ENCODE results near the gene HMCN2.
A peak's percentile ranks its signal among the peaks of the same experiment; 100 is the strongest.

HMCN2 gene

DNA sequence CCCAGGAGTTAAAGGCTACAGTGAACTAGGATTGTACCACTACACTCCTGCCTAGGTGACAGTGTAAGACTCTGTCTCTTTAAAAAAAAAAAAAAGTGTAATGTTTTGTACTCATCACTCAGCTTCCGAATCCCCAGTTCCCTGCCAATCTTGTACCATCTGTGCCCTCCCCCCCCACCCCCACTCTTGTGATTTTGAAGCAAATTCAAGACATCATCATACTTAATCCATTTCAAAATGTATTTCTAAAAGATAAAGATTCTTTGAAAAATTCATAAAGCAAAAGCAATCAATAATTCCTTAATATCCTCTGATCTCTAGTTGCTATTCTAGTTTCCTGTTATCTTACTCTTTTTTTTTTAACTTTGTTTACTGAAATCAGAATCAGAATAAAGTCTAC, 34.9 kb upstream of the HMCN2 start:
- Histone ChIP-seq H3K36me3 (ENCODE audit: insufficient read depth, low read length) (peaks cover 56% of the 10 kb centered on the region), H3K4me3 (ENCODE audit: low read length) (no peak overlapping the region), H3K4me2 (ENCODE audit: low read length) (no peak overlapping the region), H3K9ac (ENCODE audit: low read depth, low read length) (no peak overlapping the region), H3K9me3 (replicated peaks; ENCODE audit: low read length) (peaks cover 9% of the 10 kb centered on the region), H3K4me1 (ENCODE audit: control insufficient read depth, insufficient read depth, low read length) (peaks cover 8% of the 10 kb centered on the region), H3K27me3 (ENCODE audit: control insufficient read depth, insufficient read depth, low read length) (no peaks in the 10 kb centered on the region)

GRCh38 chr9:130232899-130233586, 32.5 kb upstream of the HMCN2 start:
- no peaks in the 10 kb centered on the region for H3K9me3 ChIP-seq (replicated peaks; ENCODE audit: low read length)
- no peak overlapping the region for H3K4me3 ChIP-seq (ENCODE audit: low read length)
- peaks cover 42% of the 10 kb centered on the region for H3K36me3 ChIP-seq (ENCODE audit: insufficient read depth, low read length)
- H3K27me3 ChIP-seq (ENCODE audit: control insufficient read depth, insufficient read depth, low read length): no peaks in the 10 kb centered on the region
- no peak overlapping the region for H3K4me2 ChIP-seq (ENCODE audit: low read length)
- H3K4me1 ChIP-seq (ENCODE audit: control insufficient read depth, insufficient read depth, low read length): peaks cover 12% of the 10 kb centered on the region
- no peak overlapping the region for H3K9ac ChIP-seq (ENCODE audit: low read depth, low read length)

- no peak overlapping the region for H3K4me2 ChIP-seq (ENCODE audit: low read length)
- no peak overlapping the region for H3K4me3 ChIP-seq (ENCODE audit: low read length)
- H3K4me1 ChIP-seq (ENCODE audit: control insufficient read depth, insufficient read depth, low read length): peaks cover 12% of the 10 kb centered on the region
- peaks cover 38% of the 10 kb centered on the region for H3K36me3 ChIP-seq (ENCODE audit: insufficient read depth, low read length)
- H3K27me3 ChIP-seq (ENCODE audit: control insufficient read depth, insufficient read depth, low read length): no peaks in the 10 kb centered on the region
- H3K9ac ChIP-seq (ENCODE audit: low read depth, low read length): no peak overlapping the region
- no peaks in the 10 kb centered on the region for H3K9me3 ChIP-seq (replicated peaks; ENCODE audit: low read length)
These were observed 32.0 kb upstream of the HMCN2 start for GRCh38 chr9:130233587-130233945.

GRCh38 chr9:130234340-130235260, 31.0 kb upstream of the HMCN2 start:
- H3K4me3 ChIP-seq (ENCODE audit: low read length): no peak overlapping the region
- no peak overlapping the region for H3K9ac ChIP-seq (ENCODE audit: low read depth, low read length)
- H3K27me3 ChIP-seq (ENCODE audit: control insufficient read depth, insufficient read depth, low read length): no peaks in the 10 kb centered on the region
- H3K4me1 ChIP-seq (ENCODE audit: control insufficient read depth, insufficient read depth, low read length): peaks cover 12% of the 10 kb centered on the region
- no peak overlapping the region for H3K4me2 ChIP-seq (ENCODE audit: low read length)
- no peaks in the 10 kb centered on the region for H3K9me3 ChIP-seq (replicated peaks; ENCODE audit: low read length)
- H3K36me3 ChIP-seq (ENCODE audit: insufficient read depth, low read length): peaks cover 35% of the 10 kb centered on the region

GRCh38 chr9:130235558-130236435, 29.8 kb upstream of the HMCN2 start:
- H3K27me3 ChIP-seq (ENCODE audit: control insufficient read depth, insufficient read depth, low read length): no peaks in the 10 kb centered on the region
- H3K4me3 ChIP-seq (ENCODE audit: low read length): no peak overlapping the region
- H3K4me2 ChIP-seq (ENCODE audit: low read length): peak overlapping the region; percentile 17
- H3K4me1 ChIP-seq (ENCODE audit: control insufficient read depth, insufficient read depth, low read length): peaks cover 17% of the 10 kb centered on the region
- peaks cover 32% of the 10 kb centered on the region for H3K36me3 ChIP-seq (ENCODE audit: insufficient read depth, low read length)
- H3K9ac ChIP-seq (ENCODE audit: low read depth, low read length): no peak overlapping the region
- no peaks in the 10 kb centered on the region for H3K9me3 ChIP-seq (replicated peaks; ENCODE audit: low read length)

GRCh38 chr9:130236436-130236985, 29.0 kb upstream of the HMCN2 start:
- Histone ChIP-seq H3K4me2 (ENCODE audit: low read length) (no peak overlapping the region), H3K36me3 (ENCODE audit: insufficient read depth, low read length) (peaks cover 31% of the 10 kb centered on the region), H3K4me1 (ENCODE audit: control insufficient read depth, insufficient read depth, low read length) (peaks cover 17% of the 10 kb centered on the region), H3K27me3 (ENCODE audit: control insufficient read depth, insufficient read depth, low read length) (no peaks in the 10 kb centered on the region), H3K9me3 (replicated peaks; ENCODE audit: low read length) (no peaks in the 10 kb centered on the region), H3K4me3 (ENCODE audit: low read length) (no peak overlapping the region), H3K9ac (ENCODE audit: low read depth, low read length) (no peak overlapping the region)

DNA sequence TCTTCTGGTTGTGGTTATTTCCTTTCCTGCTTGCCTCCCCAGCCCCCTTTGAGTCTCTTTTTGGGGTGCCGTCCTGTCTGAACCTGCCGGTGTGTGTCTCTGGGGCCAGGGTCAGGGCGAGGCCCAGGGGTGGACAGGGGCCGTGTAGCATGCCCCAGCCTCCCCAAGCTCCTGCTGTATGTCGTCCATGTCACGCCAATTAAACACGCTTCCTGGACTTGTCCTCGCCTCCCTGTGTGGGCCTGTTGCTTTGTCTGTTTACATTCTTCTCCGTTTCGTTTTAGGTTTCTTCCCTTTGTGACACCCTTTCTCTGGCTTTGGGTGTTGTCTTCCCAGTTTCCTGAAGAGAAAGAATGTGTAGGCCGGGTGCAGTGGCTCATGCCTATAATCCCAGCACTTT, 28.5 kb upstream of the HMCN2 start:
- Histone ChIP-seq H3K27me3 (ENCODE audit: control insufficient read depth, insufficient read depth, low read length) (no peaks in the 10 kb centered on the region), H3K36me3 (ENCODE audit: insufficient read depth, low read length) (peaks cover 25% of the 10 kb centered on the region), H3K9ac (ENCODE audit: low read depth, low read length) (no peak overlapping the region), H3K4me2 (ENCODE audit: low read length) (no peak overlapping the region), H3K4me3 (ENCODE audit: low read length) (no peak overlapping the region), H3K9me3 (replicated peaks; ENCODE audit: low read length) (no peaks in the 10 kb centered on the region), H3K4me1 (ENCODE audit: control insufficient read depth, insufficient read depth, low read length) (peaks cover 17% of the 10 kb centered on the region)

DNA sequence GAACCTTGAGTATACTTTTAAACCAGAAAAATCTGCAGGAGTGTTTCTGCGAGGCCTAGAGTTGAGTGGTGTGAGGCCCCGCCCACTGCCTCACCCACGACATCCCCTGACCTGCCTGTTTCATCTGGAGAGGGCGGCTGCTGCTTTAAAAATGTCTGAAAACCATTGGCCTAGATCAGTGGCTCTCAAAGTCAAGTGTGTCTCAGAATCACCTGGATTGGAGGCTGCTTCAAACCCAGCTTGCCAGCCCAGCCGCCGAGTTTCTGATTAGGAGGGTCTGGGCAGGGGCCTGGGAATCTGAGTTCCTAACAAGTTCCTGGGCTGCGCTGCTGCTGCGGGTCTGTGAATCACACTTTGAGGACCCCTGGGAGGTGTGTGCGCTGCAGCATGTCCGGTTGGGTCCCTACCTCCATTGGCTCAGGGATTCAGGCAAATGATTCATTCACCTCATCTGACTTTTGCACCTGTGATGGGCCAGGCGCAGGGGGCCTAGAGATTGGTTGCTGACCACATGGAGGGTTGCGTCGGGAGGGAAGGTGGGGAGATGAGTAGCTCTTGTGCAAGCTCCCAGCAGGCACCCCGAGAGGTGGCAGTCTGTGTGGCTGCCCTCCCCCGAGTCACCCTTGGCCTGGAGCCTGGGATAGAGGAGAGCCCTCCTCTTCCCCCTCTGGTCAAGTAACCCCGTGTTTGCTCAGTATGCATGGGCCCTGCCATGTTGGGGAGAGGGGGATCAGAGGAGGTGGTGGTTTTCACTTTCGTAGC, 27.6 kb upstream of the HMCN2 start:
- Histone ChIP-seq H3K4me2 (ENCODE audit: low read length) (no peak overlapping the region), H3K4me1 (ENCODE audit: control insufficient read depth, insufficient read depth, low read length) (peaks cover 21% of the 10 kb centered on the region), H3K36me3 (ENCODE audit: insufficient read depth, low read length) (peaks cover 23% of the 10 kb centered on the region), H3K9ac (ENCODE audit: low read depth, low read length) (no peak overlapping the region), H3K4me3 (ENCODE audit: low read length) (no peak overlapping the region), H3K9me3 (replicated peaks; ENCODE audit: low read length) (no peaks in the 10 kb centered on the region), H3K27me3 (ENCODE audit: control insufficient read depth, insufficient read depth, low read length) (no peaks in the 10 kb centered on the region)

DNA sequence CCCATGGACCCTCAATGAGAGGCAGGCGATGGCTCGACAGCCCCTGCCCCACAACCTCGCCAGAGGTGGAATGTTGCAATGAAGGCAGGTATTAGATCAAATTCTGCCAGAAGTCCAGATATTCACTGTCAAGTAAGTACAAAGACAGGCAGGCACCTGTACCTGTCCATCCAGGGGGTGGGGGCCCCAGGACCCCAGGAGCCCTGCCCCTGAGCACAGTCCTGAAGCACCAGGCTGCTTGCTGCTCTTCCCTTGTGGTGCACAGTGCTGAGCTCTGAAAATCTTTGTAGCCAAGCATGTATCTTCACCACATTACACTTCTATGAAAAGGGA, 26.2 kb upstream of the HMCN2 start:
- H3K4me1 ChIP-seq (ENCODE audit: control insufficient read depth, insufficient read depth, low read length): peaks cover 19% of the 10 kb centered on the region
- no peak overlapping the region for H3K9ac ChIP-seq (ENCODE audit: low read depth, low read length)
- peaks cover 11% of the 10 kb centered on the region for H3K36me3 ChIP-seq (ENCODE audit: insufficient read depth, low read length)
- H3K27me3 ChIP-seq (ENCODE audit: control insufficient read depth, insufficient read depth, low read length): no peaks in the 10 kb centered on the region
- no peak overlapping the region for H3K4me2 ChIP-seq (ENCODE audit: low read length)
- no peaks in the 10 kb centered on the region for H3K9me3 ChIP-seq (replicated peaks; ENCODE audit: low read length)
- no peak overlapping the region for H3K4me3 ChIP-seq (ENCODE audit: low read length)

GRCh38 chr9:130239741-130240241, 25.8 kb upstream of the HMCN2 start:
- Histone ChIP-seq H3K4me2 (ENCODE audit: low read length) (no peak overlapping the region), H3K27me3 (ENCODE audit: control insufficient read depth, insufficient read depth, low read length) (no peaks in the 10 kb centered on the region), H3K9ac (ENCODE audit: low read depth, low read length) (no peak overlapping the region)

More at GRCh38 chr9:130239741-130240241, 25.8 kb upstream of the HMCN2 start:
- Histone ChIP-seq H3K9me3 (replicated peaks; ENCODE audit: low read length) (no peaks in the 10 kb centered on the region), H3K4me3 (ENCODE audit: low read length) (no peak overlapping the region), H3K36me3 (ENCODE audit: insufficient read depth, low read length) (peaks cover 6% of the 10 kb centered on the region), H3K4me1 (ENCODE audit: control insufficient read depth, insufficient read depth, low read length) (peaks cover 15% of the 10 kb centered on the region)
